ENCODE measurements around the gene TFAP2A.

DNA sequence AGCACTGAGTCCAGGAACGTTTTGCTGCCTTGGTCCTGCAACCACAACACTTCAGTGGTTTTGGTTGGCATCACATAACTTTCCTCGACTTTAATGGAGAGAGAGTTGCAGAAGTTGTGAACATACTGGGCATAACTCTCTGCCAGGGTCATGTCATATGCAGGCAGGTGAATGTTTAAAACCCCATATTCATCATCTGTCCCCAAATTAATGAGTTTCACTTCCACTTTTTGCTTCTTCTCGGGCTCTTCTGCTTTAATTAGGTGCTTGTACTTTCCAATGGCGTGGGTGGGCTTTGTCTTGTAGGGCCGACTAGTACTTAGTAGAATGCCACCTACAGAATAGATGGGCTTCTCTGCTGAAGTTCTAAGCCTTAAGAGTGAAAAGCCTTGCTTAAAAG, 45.2 kb upstream of the TFAP2A start:
- TF ChIP-seq EP300 (IDR thresholded peaks at IDR 0.05) = no peak
- TF ChIP-seq, protein P1, sequence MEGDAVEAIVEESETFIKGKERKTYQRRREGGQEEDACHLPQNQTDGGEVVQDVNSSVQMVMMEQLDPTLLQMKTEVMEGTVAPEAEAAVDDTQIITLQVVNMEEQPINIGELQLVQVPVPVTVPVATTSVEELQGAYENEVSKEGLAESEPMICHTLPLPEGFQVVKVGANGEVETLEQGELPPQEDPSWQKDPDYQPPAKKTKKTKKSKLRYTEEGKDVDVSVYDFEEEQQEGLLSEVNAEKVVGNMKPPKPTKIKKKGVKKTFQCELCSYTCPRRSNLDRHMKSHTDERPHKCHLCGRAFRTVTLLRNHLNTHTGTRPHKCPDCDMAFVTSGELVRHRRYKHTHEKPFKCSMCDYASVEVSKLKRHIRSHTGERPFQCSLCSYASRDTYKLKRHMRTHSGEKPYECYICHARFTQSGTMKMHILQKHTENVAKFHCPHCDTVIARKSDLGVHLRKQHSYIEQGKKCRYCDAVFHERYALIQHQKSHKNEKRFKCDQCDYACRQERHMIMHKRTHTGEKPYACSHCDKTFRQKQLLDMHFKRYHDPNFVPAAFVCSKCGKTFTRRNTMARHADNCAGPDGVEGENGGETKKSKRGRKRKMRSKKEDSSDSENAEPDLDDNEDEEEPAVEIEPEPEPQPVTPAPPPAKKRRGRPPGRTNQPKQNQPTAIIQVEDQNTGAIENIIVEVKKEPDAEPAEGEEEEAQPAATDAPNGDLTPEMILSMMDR (IDR thresholded peaks at IDR 0.05) = no peak
